ENCODE data around the gene ACTRT2.

Gene ACTRT2

GRCh38 chr1:3021233-3021671 is at the start of gene ACTRT2:
Gene ACTRT2, plus strand, starts transcription at chr1:3021467. Its CDS starts 220 bp downstream, at chr1:3021687.
- no peak for DNase-seq (ENCODE audit: low read depth, low spot score)

- DNase-seq (ENCODE audit: low read depth, low spot score): no peak
Measured at GRCh38 chr1:2971609-2972008, 49.7 kb upstream of the ACTRT2 start.

- DNase-seq (ENCODE audit: low read depth, low spot score): no peak
Measured at GRCh38 chr1:2972011-2972878, 49.0 kb upstream of the ACTRT2 start.

GRCh38 chr1:2972879-2973575 is 48.2 kb upstream of the ACTRT2 start:
- DNase-seq (ENCODE audit: low read depth, low spot score): no peak

GRCh38 chr1:2973601-2974593 is 47.4 kb upstream of the ACTRT2 start:
- no peak for DNase-seq (ENCODE audit: low read depth, low spot score)

GRCh38 chr1:2974701-2975301 is 46.5 kb upstream of the ACTRT2 start:
- no peak for DNase-seq (ENCODE audit: low read depth, low spot score)

- DNase-seq (ENCODE audit: low read depth, low spot score): no peak
Measured at GRCh38 chr1:2975466-2976179, 45.6 kb upstream of the ACTRT2 start.

- no peak for DNase-seq (ENCODE audit: low read depth, low spot score)
Measured at GRCh38 chr1:2976180-2976562, 45.1 kb upstream of the ACTRT2 start.

GRCh38 chr1:2977886-2978611 is 43.2 kb upstream of the ACTRT2 start:
- DNase-seq (ENCODE audit: low read depth, low spot score): no peak

- no peak for DNase-seq (ENCODE audit: low read depth, low spot score)
Measured at GRCh38 chr1:2978691-2979190, 42.5 kb upstream of the ACTRT2 start.

GRCh38 chr1:2979191-2980072 is 41.8 kb upstream of the ACTRT2 start:
- no peak for DNase-seq (ENCODE audit: low read depth, low spot score)

- no peak for DNase-seq (ENCODE audit: low read depth, low spot score)
Measured at GRCh38 chr1:2980073-2980791, 41.0 kb upstream of the ACTRT2 start.

GRCh38 chr1:2980849-2981248 is 40.4 kb upstream of the ACTRT2 start:
- no peak for DNase-seq (ENCODE audit: low read depth, low spot score)

GRCh38 chr1:2981388-2981787 is 39.9 kb upstream of the ACTRT2 start:
- no peak for DNase-seq (ENCODE audit: low read depth, low spot score)

GRCh38 chr1:2981981-2982614 is 39.2 kb upstream of the ACTRT2 start:
- DNase-seq (ENCODE audit: low read depth, low spot score): no peak

- no peak for DNase-seq (ENCODE audit: low read depth, low spot score)
Measured at GRCh38 chr1:2982615-2983318, 38.5 kb upstream of the ACTRT2 start.

GRCh38 chr1:2983319-2983705 is 38.0 kb upstream of the ACTRT2 start:
- no peak for DNase-seq (ENCODE audit: low read depth, low spot score)
